Fibroblast of pulmonary artery (primary cell): Measurements from ENCODE around the gene ADAM10.
A peak's percentile ranks its signal among the peaks of the same experiment; 100 is the strongest.

Source experiments
- DNase-seq: peaks from one replicate; pipeline ENCODE4 v3.0.0-alpha.2; 2010; ENCODE audit warnings: low read depth
- H3K4me3 ChIP-seq: replicated peaks from 2 replicates; pipeline ENCODE4 v1.5.1; 2011; ENCODE audit warnings: low read depth, mild to moderate bottlenecking, control low read depth, low read length, moderate library complexity
- CTCF ChIP-seq: IDR thresholded peaks from 2 replicates; pipeline ENCODE4 v1.5.1; 2011; ENCODE audit warnings: mild to moderate bottlenecking, control low read depth, low read length, inconsistent platforms; ENCODE audit errors: missing control alignments

ADAM10 gene

GRCh38 chr15:58749532-58750337 lies at the start of gene ADAM10:
Gene ADAM10 (minus strand): TSS chr15:58749707. CDS start chr15:58749534, 173 bp downstream.
- peak; percentile 99 for DNase-seq

GRCh38 chr15:58797505-58797904 lies 48.0 kb upstream of the ADAM10 start:
- DNase-seq: no peak
- no peak for TF ChIP-seq CTCF
- H3K4me3 ChIP-seq: no peak overlapping the region

More at GRCh38 chr15:58749532-58750337, at the start of gene ADAM10:
- H3K4me3 ChIP-seq: peak within 1 kb of the TSS; percentile 90
- TF ChIP-seq CTCF: no peak

- no peak overlapping the region for H3K4me3 ChIP-seq
- no peak for DNase-seq
- no peak for TF ChIP-seq CTCF
Measured at GRCh38 chr15:58795825-58796224, 46.3 kb upstream of the ADAM10 start.

- H3K4me3 ChIP-seq: no peak overlapping the region
- no peak for TF ChIP-seq CTCF
- peak; percentile 32 for DNase-seq
Measured at GRCh38 chr15:58793862-58794261, 44.4 kb upstream of the ADAM10 start.

GRCh38 chr15:58788056-58788710 lies 38.7 kb upstream of the ADAM10 start:
- H3K4me3 ChIP-seq: no peak overlapping the region
- DNase-seq: no peak
- no peak for TF ChIP-seq CTCF

GRCh38 chr15:58785355-58785754 lies 35.8 kb upstream of the ADAM10 start:
- no peak overlapping the region for H3K4me3 ChIP-seq
- DNase-seq: no peak
- TF ChIP-seq CTCF: no peak
